Thyroid gland (tissue), 4 donors: ENCODE measurements around the gene RTN4IP1.

Source experiments
- CTCF ChIP-seq, 6 experiments: fragments of 200-600 bp in 3 of 6; fragments of 450-650 bp in 3 of 6; sonication (generic) in 3 of 6; IDR thresholded peaks; one replicate each; pipeline ENCODE4 v1.5.1; 2016 to 2019; ENCODE audit warnings: antibody characterized with exemption in 6 of 6, mild to moderate bottlenecking in 2 of 6, inconsistent platforms in 1 of 6, moderate library complexity in 1 of 6
- POLR2A ChIP-seq, 2 donors: fragments of 450-650 bp; IDR thresholded peaks; one replicate each; pipeline ENCODE4 v1.6.1; 2017; ENCODE audit warnings: antibody characterized with exemption in 2 of 2, mild to moderate bottlenecking in 2 of 2, moderate library complexity in 1 of 2

- peak in 3 of 6 experiments; percentile 35 to 42 (median 38) for TF ChIP-seq CTCF (IDR thresholded peaks at IDR 0.05)
- TF ChIP-seq POLR2A (IDR thresholded peaks at IDR 0.05), result no peak
Measured at GRCh38 chr6:106556368-106556960, 72.8 kb downstream of the RTN4IP1 start.
